DOHH2 (cell line): ENCODE data around the gene SNX1.

ENCODE experiments used
- CTCF ChIP-seq: fragments of 200-600 bp; sonication (generic); IDR thresholded peaks from one replicate; pipeline ENCODE4 v1.5.1; 2014; ENCODE audit warnings: antibody characterized with exemption, mild to moderate bottlenecking, low read depth, low read length; ENCODE audit not compliant: poor library complexity, severe bottlenecking
- EZH2phosphoT487 ChIP-seq: fragments of 200-600 bp; sonication (generic); IDR thresholded peaks from 2 replicates; pipeline ENCODE4 v1.6.1; 2017; ENCODE audit warnings: borderline replicate concordance, mild to moderate bottlenecking, antibody characterized with exemption, low read length, moderate library complexity, mixed read lengths

- TF ChIP-seq CTCF = no peak
- TF ChIP-seq EZH2phosphoT487 = no peak
Measured at GRCh38 chr15:64051407-64052259, 44.1 kb upstream of the SNX1 start.
